Central memory CD8-positive, alpha-beta T cell (primary cell): ENCODE data around the gene TMEM174.
"Not testable (repeated sequence)": the region's sequence is repeated elsewhere in the genome, so short reads cannot be mapped to it uniquely, and the experiment has no call there.

Experiments used
- ATAC-seq: fragments of 150-1000 bp; cut with Tn5 transposase; replicated peaks from 2 replicates; pipeline ENCODE4 v1.10.0; 2022; ENCODE audit warnings: mild to moderate bottlenecking, moderate FRiP score, moderate number of reproducible peaks; ENCODE audit not compliant: poor library complexity, severe bottlenecking; ENCODE audit errors: extremely low read depth
- DNase-seq, 2 donors: peaks; one replicate each; pipeline ENCODE4 v3.0.0; 2021; ENCODE audit warnings: low spot score in 2 of 2
- H3K27ac Mint-ChIP-seq: one replicate; pipeline ENCODE4 v1.8.0; 2022; ENCODE audit warnings: low read depth, mild to moderate bottlenecking, moderate library complexity, mixed read lengths
- H3K27me3 Mint-ChIP-seq: one replicate; pipeline ENCODE4 v1.8.0; 2022; ENCODE audit warnings: mixed read lengths
- H3K36me3 Mint-ChIP-seq: one replicate; pipeline ENCODE4 v1.8.0; 2022; ENCODE audit warnings: mild to moderate bottlenecking, moderate library complexity, mixed read lengths; ENCODE audit not compliant: insufficient read depth
- H3K4me1 Mint-ChIP-seq: one replicate; pipeline ENCODE4 v1.8.0; 2022; ENCODE audit warnings: mixed read lengths
- H3K4me3 Mint-ChIP-seq: one replicate; pipeline ENCODE4 v1.8.0; 2022; ENCODE audit warnings: mild to moderate bottlenecking, moderate library complexity, mixed read lengths
- H3K9me3 Mint-ChIP-seq: one replicate; pipeline ENCODE4 v1.8.0; 2022; ENCODE audit warnings: mixed read lengths

TMEM174 gene

GRCh38 chr5:73205305-73205704 lies 32.3 kb downstream of the TMEM174 start:
- Mint-ChIP-seq H3K27ac (no peak overlapping the region), H3K4me3 (no peak overlapping the region)

GRCh38 chr5:73207239-73207638 lies 34.2 kb downstream of the TMEM174 start:
- not testable (repeated sequence) for ATAC-seq, H3K9me3 Mint-ChIP-seq, H3K36me3 Mint-ChIP-seq, H3K27ac Mint-ChIP-seq, H3K4me1 Mint-ChIP-seq, H3K4me3 Mint-ChIP-seq, DNase-seq
- H3K27me3 Mint-ChIP-seq, result peaks cover 73% of the 10 kb centered on the region

More at GRCh38 chr5:73205305-73205704, 32.3 kb downstream of the TMEM174 start:
- H3K27me3 Mint-ChIP-seq, result peaks cover 54% of the 10 kb centered on the region
- DNase-seq, result no peak
- H3K9me3 Mint-ChIP-seq, result peaks cover 8% of the 10 kb centered on the region
- peaks cover 5% of the 10 kb centered on the region for H3K4me1 Mint-ChIP-seq
- ATAC-seq, result no peak
- peaks cover 2% of the 10 kb centered on the region for H3K36me3 Mint-ChIP-seq

GRCh38 chr5:73209075-73209474 lies 36.1 kb downstream of the TMEM174 start:
- H3K36me3 Mint-ChIP-seq, ATAC-seq, H3K4me1 Mint-ChIP-seq, H3K4me3 Mint-ChIP-seq, DNase-seq, H3K9me3 Mint-ChIP-seq, H3K27ac Mint-ChIP-seq: not testable (repeated sequence)
- H3K27me3 Mint-ChIP-seq, result peaks cover 92% of the 10 kb centered on the region

- H3K4me1 Mint-ChIP-seq, H3K4me3 Mint-ChIP-seq, ATAC-seq, DNase-seq, H3K9me3 Mint-ChIP-seq, H3K36me3 Mint-ChIP-seq, H3K27ac Mint-ChIP-seq: not testable (repeated sequence)
- H3K27me3 Mint-ChIP-seq, result peaks cover 97% of the 10 kb centered on the region
These were observed 39.7 kb downstream of the TMEM174 start for GRCh38 chr5:73212693-73213092.

- ATAC-seq (no peak), DNase-seq (no peak)
- H3K27me3 Mint-ChIP-seq, result peaks cover 88% of the 10 kb centered on the region
- H3K4me3 Mint-ChIP-seq, result no peak overlapping the region
- H3K36me3 Mint-ChIP-seq, result no peaks in the 10 kb centered on the region
- no peak overlapping the region for H3K27ac Mint-ChIP-seq
- peaks cover 5% of the 10 kb centered on the region for H3K4me1 Mint-ChIP-seq
- peaks cover 8% of the 10 kb centered on the region for H3K9me3 Mint-ChIP-seq
These were observed 40.6 kb downstream of the TMEM174 start for GRCh38 chr5:73213566-73213998.

GRCh38 chr5:73214306-73214705 lies 41.3 kb downstream of the TMEM174 start:
- H3K4me1 Mint-ChIP-seq, result peaks cover 12% of the 10 kb centered on the region
- no peak overlapping the region for H3K27ac Mint-ChIP-seq
- ATAC-seq (no peak), DNase-seq (no peak)
- H3K27me3 Mint-ChIP-seq, result peaks cover 80% of the 10 kb centered on the region
- H3K9me3 Mint-ChIP-seq, result peaks cover 8% of the 10 kb centered on the region
- H3K4me3 Mint-ChIP-seq, result no peak overlapping the region
- H3K36me3 Mint-ChIP-seq, result peaks cover 2% of the 10 kb centered on the region

- H3K4me1 Mint-ChIP-seq, result peaks cover 19% of the 10 kb centered on the region
- no peak overlapping the region for H3K27ac Mint-ChIP-seq
- H3K36me3 Mint-ChIP-seq, result peaks cover 2% of the 10 kb centered on the region
- peaks cover 74% of the 10 kb centered on the region for H3K27me3 Mint-ChIP-seq
- no peak overlapping the region for H3K4me3 Mint-ChIP-seq
- ATAC-seq, result no peak
- H3K9me3 Mint-ChIP-seq, result peaks cover 1% of the 10 kb centered on the region
- DNase-seq, result no peak
These were observed 42.0 kb downstream of the TMEM174 start for GRCh38 chr5:73214996-73215395.

GRCh38 chr5:73215531-73215890 lies 42.5 kb downstream of the TMEM174 start:
- ATAC-seq, result peak; percentile 4
- H3K4me1 Mint-ChIP-seq, result peaks cover 20% of the 10 kb centered on the region

GRCh38 chr5:73215891-73216610 lies 43.1 kb downstream of the TMEM174 start:
- ATAC-seq (peak; percentile 77), DNase-seq (peak; percentile 33 to 55)
- peak overlapping the region; percentile 54 for H3K4me3 Mint-ChIP-seq
- H3K27me3 Mint-ChIP-seq, result peaks cover 63% of the 10 kb centered on the region
- peaks cover 2% of the 10 kb centered on the region for H3K36me3 Mint-ChIP-seq
- H3K27ac Mint-ChIP-seq, result no peak overlapping the region
- H3K9me3 Mint-ChIP-seq, result no peaks in the 10 kb centered on the region
- peaks cover 20% of the 10 kb centered on the region for H3K4me1 Mint-ChIP-seq

More at GRCh38 chr5:73215531-73215890, 42.5 kb downstream of the TMEM174 start:
- peaks cover 2% of the 10 kb centered on the region for H3K36me3 Mint-ChIP-seq
- H3K27me3 Mint-ChIP-seq, result peaks cover 68% of the 10 kb centered on the region
- peak overlapping the region; percentile 54 for H3K4me3 Mint-ChIP-seq
- no peak for DNase-seq
- no peaks in the 10 kb centered on the region for H3K9me3 Mint-ChIP-seq
- no peak overlapping the region for H3K27ac Mint-ChIP-seq

GRCh38 chr5:73218552-73219171 lies 45.7 kb downstream of the TMEM174 start:
- no peak for ATAC-seq
- Mint-ChIP-seq H3K27ac (no peak overlapping the region), H3K4me1 (peaks cover 20% of the 10 kb centered on the region), H3K4me3 (no peak overlapping the region), H3K27me3 (peaks cover 52% of the 10 kb centered on the region), H3K9me3 (no peaks in the 10 kb centered on the region), H3K36me3 (peaks cover 2% of the 10 kb centered on the region)
- DNase-seq, result no peak

- Mint-ChIP-seq H3K27me3 (peaks cover 52% of the 10 kb centered on the region), H3K4me1 (peaks cover 20% of the 10 kb centered on the region)
- H3K4me3 Mint-ChIP-seq, H3K36me3 Mint-ChIP-seq, H3K27ac Mint-ChIP-seq, H3K9me3 Mint-ChIP-seq, DNase-seq: not testable (repeated sequence)
- ATAC-seq, result peak; percentile 62
These were observed 46.3 kb downstream of the TMEM174 start for GRCh38 chr5:73219336-73219735.

GRCh38 chr5:73221161-73221560 lies 48.2 kb downstream of the TMEM174 start:
- Mint-ChIP-seq H3K9me3 (no peaks in the 10 kb centered on the region), H3K27me3 (peaks cover 53% of the 10 kb centered on the region), H3K36me3 (peaks cover 2% of the 10 kb centered on the region), H3K4me1 (peaks cover 14% of the 10 kb centered on the region), H3K4me3 (no peak overlapping the region), H3K27ac (no peak overlapping the region)
- no peak for DNase-seq
- ATAC-seq, result no peak

- DNase-seq (no peak), ATAC-seq (no peak)
- H3K9me3 Mint-ChIP-seq, result no peaks in the 10 kb centered on the region
- H3K4me1 Mint-ChIP-seq, result peaks cover 14% of the 10 kb centered on the region
- no peak overlapping the region for H3K4me3 Mint-ChIP-seq
- H3K27me3 Mint-ChIP-seq, result peaks cover 53% of the 10 kb centered on the region
- H3K36me3 Mint-ChIP-seq, result peaks cover 2% of the 10 kb centered on the region
- no peak overlapping the region for H3K27ac Mint-ChIP-seq
These were observed 48.7 kb downstream of the TMEM174 start for GRCh38 chr5:73221726-73222125.
